ENCODE results near the gene GLRX3. TPM values are rescaled to one million over a fixed set of nuclear protein-coding genes. Genes with fewer than 3 reads are reported as not detected.

Gene GLRX3
- total and polyA plus RNA-seq, 2 of the 13 experiments (the other 11 are each of a cell fraction or from before 2014, with no cell fraction given), result 91.4 to 135 TPM

DNA sequence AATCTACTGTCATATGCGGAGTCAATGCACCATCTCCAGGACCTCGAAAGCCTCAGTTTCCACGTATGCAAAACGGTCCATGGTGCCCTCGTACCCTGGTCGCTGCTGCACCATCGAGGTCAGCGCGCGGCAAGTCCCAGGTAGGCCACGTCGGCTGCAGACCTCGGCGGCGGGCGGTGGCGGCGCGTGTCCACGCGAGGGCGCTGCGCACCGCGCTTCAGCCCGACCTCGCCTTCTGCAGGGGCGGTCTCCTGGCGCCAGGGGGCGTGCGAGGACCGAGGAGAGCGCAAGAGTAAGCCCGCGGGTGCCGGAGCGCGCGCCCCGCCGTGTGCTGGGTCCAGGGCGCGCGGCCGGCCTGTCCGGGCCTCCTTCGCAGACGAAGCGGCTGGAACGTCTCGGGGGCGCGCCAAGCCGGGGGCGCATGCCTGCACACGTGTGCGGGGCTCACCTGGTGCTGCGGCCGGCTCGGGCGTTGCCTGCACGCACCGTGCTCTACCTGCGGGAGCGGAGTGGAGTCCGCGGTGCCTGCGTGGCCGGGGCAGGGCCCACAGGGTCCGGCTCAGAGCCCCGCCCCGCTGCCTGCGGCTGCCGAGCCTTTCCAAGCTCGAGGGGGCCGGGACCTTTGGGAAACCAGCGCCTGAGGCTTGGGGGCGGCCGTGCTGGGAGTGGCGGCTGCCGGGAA, 54.0 kb downstream of the GLRX3 start (continued):
- TF ChIP-seq, protein P1, sequence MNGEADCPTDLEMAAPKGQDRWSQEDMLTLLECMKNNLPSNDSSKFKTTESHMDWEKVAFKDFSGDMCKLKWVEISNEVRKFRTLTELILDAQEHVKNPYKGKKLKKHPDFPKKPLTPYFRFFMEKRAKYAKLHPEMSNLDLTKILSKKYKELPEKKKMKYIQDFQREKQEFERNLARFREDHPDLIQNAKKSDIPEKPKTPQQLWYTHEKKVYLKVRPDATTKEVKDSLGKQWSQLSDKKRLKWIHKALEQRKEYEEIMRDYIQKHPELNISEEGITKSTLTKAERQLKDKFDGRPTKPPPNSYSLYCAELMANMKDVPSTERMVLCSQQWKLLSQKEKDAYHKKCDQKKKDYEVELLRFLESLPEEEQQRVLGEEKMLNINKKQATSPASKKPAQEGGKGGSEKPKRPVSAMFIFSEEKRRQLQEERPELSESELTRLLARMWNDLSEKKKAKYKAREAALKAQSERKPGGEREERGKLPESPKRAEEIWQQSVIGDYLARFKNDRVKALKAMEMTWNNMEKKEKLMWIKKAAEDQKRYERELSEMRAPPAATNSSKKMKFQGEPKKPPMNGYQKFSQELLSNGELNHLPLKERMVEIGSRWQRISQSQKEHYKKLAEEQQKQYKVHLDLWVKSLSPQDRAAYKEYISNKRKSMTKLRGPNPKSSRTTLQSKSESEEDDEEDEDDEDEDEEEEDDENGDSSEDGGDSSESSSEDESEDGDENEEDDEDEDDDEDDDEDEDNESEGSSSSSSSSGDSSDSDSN (CRISPR knock-in tag; IDR thresholded peaks at IDR 0.05), result peak; percentile 49; the same call in 1 of the 2 replicates
- TF ChIP-seq GABPB1 (CRISPR knock-in tag; IDR thresholded peaks at IDR 0.05), result peak; percentile 65
- no peak for TF ChIP-seq SP5 (CRISPR knock-in tag; IDR thresholded peaks at IDR 0.05; ENCODE audit: borderline replicate concordance, low read depth)
- TF ChIP-seq, protein P2, sequence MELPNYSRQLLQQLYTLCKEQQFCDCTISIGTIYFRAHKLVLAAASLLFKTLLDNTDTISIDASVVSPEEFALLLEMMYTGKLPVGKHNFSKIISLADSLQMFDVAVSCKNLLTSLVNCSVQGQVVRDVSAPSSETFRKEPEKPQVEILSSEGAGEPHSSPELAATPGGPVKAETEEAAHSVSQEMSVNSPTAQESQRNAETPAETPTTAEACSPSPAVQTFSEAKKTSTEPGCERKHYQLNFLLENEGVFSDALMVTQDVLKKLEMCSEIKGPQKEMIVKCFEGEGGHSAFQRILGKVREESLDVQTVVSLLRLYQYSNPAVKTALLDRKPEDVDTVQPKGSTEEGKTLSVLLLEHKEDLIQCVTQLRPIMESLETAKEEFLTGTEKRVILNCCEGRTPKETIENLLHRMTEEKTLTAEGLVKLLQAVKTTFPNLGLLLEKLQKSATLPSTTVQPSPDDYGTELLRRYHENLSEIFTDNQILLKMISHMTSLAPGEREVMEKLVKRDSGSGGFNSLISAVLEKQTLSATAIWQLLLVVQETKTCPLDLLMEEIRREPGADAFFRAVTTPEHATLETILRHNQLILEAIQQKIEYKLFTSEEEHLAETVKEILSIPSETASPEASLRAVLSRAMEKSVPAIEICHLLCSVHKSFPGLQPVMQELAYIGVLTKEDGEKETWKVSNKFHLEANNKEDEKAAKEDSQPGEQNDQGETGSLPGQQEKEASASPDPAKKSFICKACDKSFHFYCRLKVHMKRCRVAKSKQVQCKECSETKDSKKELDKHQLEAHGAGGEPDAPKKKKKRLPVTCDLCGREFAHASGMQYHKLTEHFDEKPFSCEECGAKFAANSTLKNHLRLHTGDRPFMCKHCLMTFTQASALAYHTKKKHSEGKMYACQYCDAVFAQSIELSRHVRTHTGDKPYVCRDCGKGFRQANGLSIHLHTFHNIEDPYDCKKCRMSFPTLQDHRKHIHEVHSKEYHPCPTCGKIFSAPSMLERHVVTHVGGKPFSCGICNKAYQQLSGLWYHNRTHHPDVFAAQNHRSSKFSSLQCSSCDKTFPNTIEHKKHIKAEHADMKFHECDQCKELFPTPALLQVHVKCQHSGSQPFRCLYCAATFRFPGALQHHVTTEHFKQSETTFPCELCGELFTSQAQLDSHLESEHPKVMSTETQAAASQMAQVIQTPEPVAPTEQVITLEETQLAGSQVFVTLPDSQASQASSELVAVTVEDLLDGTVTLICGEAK (IDR thresholded peaks at IDR 0.05), result no peak
- TF ChIP-seq, protein P2 (CRISPR knock-in tag; IDR thresholded peaks at IDR 0.05), result no peak
- TF ChIP-seq ZNF10 (CRISPR knock-in tag; IDR thresholded peaks at IDR 0.05; ENCODE audit: borderline replicate concordance, low read depth), result no peak
- TF ChIP-seq, protein P3, sequence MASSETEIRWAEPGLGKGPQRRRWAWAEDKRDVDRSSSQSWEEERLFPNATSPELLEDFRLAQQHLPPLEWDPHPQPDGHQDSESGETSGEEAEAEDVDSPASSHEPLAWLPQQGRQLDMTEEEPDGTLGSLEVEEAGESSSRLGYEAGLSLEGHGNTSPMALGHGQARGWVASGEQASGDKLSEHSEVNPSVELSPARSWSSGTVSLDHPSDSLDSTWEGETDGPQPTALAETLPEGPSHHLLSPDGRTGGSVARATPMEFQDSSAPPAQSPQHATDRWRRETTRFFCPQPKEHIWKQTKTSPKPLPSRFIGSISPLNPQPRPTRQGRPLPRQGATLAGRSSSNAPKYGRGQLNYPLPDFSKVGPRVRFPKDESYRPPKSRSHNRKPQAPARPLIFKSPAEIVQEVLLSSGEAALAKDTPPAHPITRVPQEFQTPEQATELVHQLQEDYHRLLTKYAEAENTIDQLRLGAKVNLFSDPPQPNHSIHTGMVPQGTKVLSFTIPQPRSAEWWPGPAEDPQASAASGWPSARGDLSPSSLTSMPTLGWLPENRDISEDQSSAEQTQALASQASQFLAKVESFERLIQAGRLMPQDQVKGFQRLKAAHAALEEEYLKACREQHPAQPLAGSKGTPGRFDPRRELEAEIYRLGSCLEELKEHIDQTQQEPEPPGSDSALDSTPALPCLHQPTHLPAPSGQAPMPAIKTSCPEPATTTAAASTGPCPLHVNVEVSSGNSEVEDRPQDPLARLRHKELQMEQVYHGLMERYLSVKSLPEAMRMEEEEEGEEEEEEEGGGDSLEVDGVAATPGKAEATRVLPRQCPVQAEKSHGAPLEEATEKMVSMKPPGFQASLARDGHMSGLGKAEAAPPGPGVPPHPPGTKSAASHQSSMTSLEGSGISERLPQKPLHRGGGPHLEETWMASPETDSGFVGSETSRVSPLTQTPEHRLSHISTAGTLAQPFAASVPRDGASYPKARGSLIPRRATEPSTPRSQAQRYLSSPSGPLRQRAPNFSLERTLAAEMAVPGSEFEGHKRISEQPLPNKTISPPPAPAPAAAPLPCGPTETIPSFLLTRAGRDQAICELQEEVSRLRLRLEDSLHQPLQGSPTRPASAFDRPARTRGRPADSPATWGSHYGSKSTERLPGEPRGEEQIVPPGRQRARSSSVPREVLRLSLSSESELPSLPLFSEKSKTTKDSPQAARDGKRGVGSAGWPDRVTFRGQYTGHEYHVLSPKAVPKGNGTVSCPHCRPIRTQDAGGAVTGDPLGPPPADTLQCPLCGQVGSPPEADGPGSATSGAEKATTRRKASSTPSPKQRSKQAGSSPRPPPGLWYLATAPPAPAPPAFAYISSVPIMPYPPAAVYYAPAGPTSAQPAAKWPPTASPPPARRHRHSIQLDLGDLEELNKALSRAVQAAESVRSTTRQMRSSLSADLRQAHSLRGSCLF (CRISPR knock-in tag; IDR thresholded peaks at IDR 0.05; ENCODE audit: borderline replicate concordance), result no peak
- TF ChIP-seq NAIF1 (CRISPR knock-in tag; IDR thresholded peaks at IDR 0.05; ENCODE audit: borderline replicate concordance), result no peak
- TF ChIP-seq, protein P4, sequence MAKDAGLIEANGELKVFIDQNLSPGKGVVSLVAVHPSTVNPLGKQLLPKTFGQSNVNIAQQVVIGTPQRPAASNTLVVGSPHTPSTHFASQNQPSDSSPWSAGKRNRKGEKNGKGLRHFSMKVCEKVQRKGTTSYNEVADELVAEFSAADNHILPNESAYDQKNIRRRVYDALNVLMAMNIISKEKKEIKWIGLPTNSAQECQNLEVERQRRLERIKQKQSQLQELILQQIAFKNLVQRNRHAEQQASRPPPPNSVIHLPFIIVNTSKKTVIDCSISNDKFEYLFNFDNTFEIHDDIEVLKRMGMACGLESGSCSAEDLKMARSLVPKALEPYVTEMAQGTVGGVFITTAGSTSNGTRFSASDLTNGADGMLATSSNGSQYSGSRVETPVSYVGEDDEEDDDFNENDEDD (CRISPR knock-in tag; IDR thresholded peaks at IDR 0.05; ENCODE audit: borderline replicate concordance), result peak; percentile 50; the same call in 1 of the 2 replicates
- 0 out of 2 replicates have a peak, but pooled peaks have one; percentile 64 for TF ChIP-seq SATB2 (CRISPR knock-in tag; IDR thresholded peaks at IDR 0.05)
- peak; percentile 97 for TF ChIP-seq RBM22 (optimal IDR thresholded peaks at IDR 0.05; ENCODE audit: low read length)

Measured in HepG2 (cell line).